HG03558 (cell line): ENCODE data around the gene KIAA0586.
"Not testable (repeated sequence)": the region's sequence is repeated elsewhere in the genome, so short reads cannot be mapped to it uniquely, and the experiment has no call there.

Source experiments
- ATAC-seq: cut with Tn5 transposase; IDR thresholded peaks from one replicate; pipeline ENCODE4 v1.9.1; 2021; ENCODE audit warnings: moderate number of reproducible peaks; ENCODE audit not compliant: unreplicated experiment; ENCODE audit errors: extremely low read depth

Gene KIAA0586

DNA sequence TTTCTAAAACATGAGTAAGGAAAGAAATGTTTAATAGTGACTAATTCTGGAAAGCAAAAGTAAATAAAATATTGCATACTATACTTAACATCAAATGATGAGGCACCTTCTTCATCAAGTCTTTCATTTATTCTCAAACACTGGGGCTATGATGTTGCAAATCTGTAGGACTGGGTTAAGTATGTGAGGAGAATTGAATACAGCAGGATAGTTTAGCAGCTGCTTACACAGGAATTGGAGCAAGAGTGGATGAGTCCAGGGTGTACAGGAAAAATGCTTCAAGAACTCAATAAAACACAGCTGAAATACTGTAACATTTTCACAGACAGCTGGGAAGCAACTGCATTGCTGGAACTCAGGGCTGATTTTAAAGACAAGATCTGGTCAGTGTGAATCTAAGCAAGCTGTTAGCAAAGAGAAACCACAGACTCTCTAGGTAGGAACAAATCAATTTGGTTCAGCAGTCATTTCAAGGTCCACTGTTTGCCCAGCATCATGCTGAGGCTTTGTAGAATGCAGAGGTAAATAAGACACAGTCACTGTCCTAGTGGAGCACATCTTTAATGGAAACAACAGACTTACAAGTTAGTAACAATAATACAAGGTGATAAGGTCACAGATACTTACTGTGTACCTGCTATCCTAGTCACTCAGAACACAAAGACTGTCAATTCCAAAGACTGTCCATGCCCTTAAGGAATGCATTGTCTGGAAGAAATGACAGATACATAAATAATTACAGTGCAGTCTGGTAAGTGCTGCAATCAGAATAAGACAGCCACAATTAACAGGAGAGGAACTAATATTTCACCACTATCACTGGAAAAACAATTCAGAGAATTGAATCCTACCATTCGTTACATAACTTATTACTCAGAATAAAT is 113.5 kb downstream of the KIAA0586 start:
- ATAC-seq, result no peak

DNA sequence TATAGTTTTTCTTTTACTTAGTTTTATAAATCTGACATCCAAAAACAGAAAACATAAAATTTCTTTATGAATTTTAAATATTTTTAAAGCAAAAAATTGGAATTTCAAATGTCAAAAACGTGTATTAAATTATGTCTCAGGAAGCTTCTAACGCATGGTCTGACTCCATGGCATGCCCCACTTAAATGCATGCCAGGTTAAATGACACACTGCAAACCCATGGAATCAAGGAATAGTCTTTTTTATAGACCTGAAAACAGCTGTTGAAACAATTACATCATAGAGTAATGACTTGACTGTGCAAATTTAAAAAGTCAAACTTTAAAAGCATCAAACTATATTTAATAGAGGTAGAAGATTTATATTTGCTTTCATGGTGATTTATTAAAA is 114.1 kb downstream of the KIAA0586 start:
- no peak for ATAC-seq

DNA sequence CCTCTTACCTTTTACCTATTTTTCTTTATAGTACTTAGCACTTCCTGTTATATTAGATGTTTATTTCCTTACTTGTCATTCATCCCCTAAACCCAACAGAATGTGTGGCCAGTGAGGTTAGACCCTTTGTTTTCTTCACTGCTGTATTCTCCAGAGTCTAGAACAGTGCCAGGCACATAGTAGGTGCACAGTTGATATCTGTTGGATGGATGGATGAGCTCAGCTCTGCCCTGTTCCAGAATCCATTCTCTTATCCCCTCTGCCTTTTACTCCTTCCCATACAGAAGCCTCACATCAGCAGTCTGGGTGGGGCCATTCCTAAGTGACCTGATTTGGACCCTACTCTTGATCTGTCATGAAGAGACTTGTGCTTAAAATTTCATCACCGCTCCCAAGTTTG is 115.7 kb downstream of the KIAA0586 start:
- ATAC-seq, result no peak

DNA sequence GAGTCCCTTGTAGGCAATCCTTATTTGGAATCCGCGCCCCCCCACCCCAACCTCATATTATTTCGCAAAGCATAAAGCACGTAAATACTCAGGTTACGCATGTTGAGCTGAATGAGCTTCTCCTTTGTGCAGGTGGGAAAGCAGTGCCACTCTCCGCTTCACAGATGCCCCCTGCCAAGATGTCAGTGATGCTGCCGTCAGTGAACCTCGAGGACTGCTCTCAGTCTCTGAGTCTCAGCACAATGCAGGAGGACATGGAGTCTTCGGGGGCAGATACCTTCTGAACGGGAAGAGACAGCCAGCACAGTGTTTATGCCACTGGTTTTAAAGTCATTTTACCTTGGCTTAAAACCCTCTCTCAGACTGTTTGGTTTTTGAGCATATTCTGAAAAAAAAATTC is 120.1 kb downstream of the KIAA0586 start:
- ATAC-seq, result no peak

DNA sequence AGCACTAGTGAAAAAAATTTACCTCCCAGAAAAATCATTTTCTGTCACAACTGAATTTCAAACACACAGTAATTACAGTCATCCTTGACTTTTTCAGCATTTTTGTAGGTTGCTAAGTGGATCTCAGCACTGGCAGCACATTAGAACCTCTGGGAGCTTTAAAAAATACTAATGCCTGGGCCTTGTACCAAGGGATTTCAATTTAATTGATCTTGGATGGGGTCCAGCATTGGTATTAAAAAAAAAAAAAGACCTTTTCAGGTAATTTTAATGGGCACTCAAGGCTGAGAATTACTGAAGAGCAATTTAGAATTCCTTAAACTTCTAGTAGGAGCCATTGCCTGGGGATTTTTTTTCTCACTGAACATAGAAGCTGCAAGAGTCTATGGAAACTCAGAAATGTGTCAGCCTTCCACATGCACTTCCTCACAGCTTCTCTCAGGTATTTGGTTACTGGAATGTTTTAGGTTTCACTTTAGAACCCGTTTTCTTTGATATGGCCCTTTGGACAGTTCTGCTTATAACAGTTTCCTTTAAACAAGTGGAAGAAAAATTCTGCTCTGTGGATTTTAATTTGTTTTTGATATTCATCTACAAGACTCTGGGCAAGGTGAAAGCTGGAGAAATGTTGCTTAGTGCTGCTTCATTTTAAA is 121.7 kb downstream of the KIAA0586 start:
- no peak for ATAC-seq

DNA sequence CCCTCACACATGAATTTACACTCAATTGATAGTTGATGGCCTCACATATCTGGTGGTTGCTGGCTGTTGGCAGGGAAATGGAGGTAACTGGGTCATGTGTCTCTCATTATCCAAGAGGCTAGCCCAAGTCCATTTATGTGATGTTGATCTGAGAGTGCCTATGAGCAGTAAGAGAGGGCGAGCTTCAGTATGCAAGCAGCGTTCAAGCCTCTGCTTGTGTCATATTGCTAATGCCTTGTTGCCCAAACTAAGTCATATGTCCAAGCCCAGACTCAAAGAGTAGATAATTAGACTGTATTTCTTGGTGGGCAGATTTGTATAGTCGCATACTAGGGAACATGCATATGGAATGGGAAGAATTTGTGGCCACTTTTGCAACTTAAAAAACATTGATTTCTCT is 126.4 kb downstream of the KIAA0586 start:
- ATAC-seq, result no peak

DNA sequence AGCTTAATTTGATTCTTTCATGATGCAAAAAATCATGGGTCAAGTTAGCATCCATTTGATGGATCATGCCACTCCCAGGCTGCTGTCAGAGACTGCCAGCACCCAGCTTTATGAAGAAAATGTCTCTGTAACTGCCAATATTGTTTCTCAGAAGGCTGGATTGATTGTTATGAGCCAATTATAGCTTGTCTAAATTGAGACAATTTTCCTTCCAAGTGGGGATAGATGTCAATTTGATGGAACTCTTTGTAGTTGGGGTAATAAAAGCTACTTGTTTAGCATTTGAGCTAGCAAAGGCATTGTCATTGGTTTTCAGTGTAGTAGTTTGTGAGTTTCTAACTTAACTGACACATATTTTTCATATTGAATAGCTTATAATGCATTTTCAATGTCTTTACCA is 128.1 kb downstream of the KIAA0586 start:
- ATAC-seq, result no peak

DNA sequence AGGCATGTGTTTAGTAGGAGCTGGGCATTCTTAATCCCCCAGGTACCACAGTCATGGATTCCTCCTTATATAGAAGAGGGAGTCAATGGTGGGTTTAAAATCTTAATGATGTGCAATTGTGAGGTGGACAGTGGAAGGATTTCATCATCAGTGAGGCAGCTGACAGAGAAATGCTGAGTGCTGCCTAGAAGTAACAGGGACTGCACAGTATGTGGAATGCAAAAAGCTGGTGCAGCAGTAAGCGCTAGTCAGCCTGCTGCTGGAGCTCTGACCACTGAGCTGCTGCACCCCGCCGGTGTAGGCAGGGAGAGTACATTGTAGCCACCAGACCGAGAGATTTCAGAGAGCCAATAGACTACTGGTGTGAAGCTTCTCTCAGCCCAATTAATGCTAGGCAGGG is 129.7 kb downstream of the KIAA0586 start:
- ATAC-seq, result no peak

DNA sequence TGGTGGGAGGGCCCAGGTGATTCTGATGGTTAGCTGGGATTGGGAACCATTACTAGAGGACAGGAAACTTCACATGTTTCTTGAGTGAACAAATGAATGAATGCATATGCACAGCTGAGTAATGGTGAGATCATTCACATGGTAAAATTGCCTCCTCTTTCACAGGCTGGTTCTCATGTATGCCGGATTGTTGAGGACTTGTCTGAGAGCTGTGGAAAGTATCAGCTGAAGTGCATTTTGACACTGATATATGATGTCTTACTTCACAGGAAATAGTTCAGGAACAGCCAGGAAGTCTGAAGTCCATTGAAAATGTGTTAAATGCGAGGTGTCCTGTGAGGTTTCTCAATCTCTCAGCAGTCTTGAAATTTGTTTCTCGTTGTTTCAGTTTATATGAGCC is 132.7 kb downstream of the KIAA0586 start:
- no peak for ATAC-seq

DNA sequence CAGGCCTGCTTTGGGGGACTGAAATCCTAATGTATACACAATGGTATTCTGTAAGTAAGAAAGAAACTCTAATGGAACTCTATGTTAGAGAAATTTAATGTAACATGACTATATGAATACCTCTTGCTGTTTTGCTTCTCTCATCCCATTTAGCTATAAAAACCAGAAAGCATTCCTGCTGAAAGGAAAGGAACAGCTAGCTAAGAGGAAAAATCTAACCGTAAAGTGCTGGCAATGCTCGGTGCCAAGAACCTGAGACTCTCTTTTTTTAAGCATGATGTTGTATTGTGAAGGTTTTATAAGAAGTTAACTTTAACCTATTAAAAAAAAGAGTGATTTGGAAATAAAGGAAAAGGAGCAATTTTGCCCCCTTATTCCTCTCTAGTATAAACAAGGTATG is 134.6 kb downstream of the KIAA0586 start:
- ATAC-seq, result no peak

DNA sequence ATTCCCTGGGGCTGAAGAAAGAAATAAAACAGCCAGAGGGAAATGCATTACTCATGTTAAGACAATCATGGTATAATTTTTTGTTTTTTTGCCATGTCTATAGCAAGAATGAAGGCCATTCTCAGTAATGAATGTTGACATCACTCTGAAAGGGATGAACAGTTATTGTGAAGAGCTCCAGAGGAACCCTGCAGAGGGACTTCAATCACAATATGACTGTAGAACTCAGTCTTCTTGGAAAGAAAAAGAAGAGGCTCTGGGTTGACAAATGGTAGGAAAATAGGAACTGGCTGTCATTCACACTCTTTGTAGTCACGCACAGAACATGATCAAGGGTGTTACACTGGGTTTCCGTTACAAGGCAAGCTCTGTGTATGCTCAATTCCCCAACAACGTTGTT is 136.5 kb downstream of the KIAA0586 start:
- no peak for ATAC-seq

DNA sequence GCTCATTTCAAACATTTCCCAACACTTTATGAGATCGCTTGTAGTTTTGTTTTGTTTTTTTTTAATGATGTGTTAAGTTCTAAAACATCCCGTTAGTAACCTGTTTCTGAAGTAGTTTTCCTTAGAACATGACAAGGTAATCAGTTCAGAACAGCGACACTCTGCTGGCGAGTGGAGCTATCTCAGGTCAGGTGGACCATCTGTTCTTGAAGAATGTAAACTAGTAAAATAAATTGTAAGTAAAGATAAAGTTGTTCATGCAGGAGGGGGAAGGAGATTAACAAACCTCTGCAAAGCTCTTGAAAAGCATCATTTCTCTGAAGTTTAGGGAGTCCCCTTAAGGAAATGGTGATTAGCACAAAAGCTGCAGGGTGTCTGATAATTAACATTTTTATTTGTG is 138.3 kb downstream of the KIAA0586 start:
- ATAC-seq, result no peak

DNA sequence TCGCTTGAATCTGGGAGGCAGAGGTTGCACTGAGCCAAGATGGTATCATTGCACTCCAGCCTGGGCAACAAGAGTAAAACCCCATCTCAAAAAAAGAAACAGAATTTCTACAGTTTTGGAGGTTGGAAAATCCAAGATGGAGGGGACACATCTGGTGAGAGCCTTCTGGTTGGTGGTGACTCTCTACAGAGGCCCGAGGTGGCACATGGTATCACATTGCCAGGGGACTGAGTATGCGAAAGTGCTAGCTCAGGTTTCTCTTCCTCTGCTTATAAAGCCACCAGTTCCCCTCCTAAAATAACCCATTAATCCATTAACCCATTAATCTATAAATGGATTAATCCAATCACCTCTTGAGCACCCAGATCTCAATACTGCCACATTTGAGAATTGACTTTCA is 139.5 kb downstream of the KIAA0586 start:
- ATAC-seq, result no peak

DNA sequence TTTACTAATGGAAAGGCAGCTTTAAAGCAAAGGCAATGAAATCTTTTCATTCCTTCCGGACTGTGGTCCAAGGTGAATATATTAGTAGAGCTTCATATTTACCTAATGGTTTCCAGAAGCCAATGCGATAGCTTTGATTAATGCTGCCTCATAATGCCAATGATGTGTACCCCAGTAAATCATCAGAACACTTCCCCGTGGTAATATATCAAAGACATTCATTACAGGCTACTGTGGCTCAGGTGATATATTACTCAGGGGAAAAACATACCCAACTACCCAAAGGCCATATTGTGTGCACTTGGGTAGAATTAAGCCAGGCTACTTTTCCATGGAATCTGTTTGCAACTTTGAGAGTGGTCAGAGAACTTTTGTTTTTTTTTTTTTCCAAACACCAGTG is 140.8 kb downstream of the KIAA0586 start:
- ATAC-seq, result no peak

DNA sequence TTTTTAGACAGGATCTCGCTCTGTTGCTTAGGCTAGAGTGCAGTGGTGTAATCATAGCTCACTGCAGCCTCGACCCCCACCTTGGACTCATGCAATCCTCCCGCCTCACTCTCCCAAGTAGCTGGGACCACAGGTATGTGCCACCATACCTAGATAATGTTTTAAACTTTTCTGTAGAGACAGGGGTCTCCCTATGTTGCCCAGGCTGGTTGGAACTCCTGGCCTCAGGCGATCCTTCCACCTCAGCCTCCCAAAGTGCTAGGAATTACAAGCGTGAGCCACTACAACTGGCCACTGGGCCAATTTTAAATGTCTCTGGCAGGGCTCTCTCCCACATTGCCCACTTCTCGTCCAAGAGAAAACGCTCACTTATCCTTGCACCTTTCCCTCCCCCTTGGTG is 143.7 kb downstream of the KIAA0586 start:
- ATAC-seq, result no peak

DNA sequence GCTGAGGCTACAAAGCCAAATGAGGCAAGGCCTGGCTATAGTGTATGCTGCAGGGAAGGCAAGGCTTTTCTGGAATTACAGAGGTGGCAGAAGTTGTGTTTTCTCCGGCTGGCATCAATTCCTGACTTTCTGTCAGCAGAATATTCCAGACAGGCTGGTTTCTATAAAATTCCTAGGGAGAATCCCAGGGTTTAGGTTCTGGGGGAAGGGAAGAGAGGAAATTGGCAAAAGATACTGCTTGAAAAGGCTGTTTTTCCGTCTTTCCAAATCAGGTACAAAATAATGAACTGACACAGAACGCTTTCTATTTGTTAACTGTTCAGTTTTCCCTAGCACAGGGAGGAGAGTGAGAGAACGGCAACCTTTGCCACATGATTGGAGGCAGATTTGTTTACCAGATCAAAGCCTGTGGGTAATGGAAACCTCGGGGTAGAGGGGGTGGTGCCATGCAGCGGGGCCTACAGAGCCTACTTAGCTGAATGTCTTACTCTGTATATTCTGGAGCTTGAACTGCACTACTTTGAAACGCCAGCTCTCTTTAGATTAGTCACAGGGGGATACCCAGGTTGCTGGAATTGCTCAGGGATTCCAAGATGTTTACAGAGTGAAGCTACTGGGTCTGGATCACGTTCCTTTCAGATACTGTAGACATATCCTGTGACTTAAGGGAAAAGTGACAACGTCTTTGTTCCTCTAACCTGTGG is 144.4 kb downstream of the KIAA0586 start:
- ATAC-seq, result no peak

DNA sequence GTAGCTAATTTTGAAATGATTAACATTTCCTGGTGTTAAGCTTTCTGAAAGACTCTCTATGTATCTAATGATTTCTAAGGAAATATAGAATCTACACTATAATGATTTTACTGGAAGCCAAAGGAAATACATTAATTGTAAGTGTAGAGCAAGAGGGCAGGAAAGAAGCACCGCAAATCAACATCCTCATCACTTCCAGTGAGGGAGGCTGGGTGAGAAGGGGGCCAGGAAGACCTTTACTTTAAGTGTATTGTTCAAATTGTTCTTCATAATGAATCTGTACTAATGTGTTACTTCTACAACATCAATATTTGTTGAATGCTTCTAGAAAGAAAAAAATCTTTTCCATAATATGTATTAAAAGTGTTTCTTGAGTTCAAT is 144.9 kb downstream of the KIAA0586 start:
- ATAC-seq, result no peak

DNA sequence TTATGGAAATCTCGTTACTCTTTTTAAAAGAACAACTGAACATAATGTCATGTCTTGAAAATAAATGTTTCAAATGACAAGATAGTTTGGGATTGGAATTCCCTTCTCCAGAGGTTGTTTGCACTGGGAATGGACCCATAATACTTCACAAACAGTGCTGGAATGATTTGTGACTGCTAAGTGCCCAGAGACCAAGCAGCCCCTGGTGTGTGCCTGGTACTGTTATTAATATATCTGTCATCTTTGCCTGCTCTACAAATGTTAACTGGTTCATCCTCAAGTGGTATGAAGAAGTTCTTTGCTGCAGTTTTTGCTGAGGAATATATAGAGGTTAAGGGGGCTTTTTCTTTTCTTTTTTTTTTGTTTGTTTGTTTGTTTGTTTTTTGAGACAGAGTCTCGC is 145.3 kb downstream of the KIAA0586 start:
- ATAC-seq, result no peak

DNA sequence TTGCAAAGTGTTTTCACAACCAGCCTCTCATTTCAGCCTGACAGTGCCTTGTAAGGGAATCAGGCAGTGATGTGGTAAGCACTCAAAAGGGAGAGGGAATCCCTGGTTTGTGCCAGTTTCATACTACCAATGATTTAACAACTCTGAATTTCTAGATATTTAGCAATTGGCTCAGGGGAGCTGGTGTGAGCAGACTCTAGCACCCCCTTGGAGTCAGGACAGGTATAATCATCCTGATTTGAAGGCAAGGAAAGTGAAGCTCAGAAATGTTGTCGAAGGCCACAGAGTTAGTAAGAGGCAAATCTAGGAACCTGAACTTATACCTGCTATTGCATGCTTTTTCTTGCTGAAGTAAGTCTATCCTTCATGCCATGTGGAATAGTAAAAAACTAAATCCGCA is 147.1 kb downstream of the KIAA0586 start:
- no peak for ATAC-seq

DNA sequence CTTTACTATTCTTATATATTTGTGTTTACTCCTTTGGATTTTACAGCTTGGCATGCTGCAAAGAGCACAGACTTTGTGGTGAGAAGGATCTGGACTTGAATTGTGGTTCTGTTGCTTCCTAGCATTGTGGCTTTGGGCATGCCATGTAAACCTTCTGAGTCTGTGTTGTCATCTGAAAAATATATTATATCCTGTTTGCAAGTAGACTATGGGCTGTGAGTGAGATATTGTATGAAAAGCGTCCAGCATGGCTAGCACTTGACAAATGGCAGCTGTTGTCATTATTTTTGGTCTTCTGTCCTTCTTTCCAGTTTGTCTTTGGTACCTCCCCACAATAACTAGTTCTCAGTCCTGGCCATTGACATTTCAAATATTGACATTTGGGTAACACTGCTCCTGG is 148.4 kb downstream of the KIAA0586 start:
- ATAC-seq, result no peak

DNA sequence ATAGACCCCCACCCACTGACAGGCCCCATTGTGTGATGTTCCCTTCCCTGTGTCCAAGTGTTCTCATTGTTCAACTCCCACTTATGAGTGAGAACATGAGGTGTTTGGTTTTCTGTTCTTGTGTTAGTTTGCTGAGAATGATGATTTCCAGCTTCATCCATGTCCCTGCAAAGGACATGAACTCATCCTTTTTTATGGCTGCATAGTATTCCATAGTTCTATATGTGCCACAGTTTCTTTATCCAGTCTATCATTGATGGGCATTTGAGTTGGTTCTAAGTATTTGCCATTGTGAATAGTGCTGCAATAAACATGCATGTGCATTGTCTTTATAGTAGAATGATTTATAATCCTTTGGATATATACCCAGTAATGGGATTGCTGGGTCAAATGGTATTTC is 152.5 kb downstream of the KIAA0586 start:
- ATAC-seq, result not testable (repeated sequence)
